Measurements from ENCODE around the gene GCNT3. TPM values are rescaled to one million over a fixed set of nuclear protein-coding genes. Genes with fewer than 3 reads are reported as not detected.

The GCNT3 gene
- total RNA-seq, 1 donor, result 0.72 TPM

- Histone ChIP-seq H3K4me1 (ENCODE audit: insufficient read depth, low read length) (peaks cover 11% of the 10 kb centered on the region), H3K79me2 (ENCODE audit: insufficient read depth, low read length) (no peaks in the 10 kb centered on the region), H3K27ac (ENCODE audit: low read depth, low read length) (no peak overlapping the region), H3K27me3 (ENCODE audit: insufficient read depth, low read length) (no peaks in the 10 kb centered on the region), H2AFZ (ENCODE audit: low read length) (no peak overlapping the region), H3K4me2 (ENCODE audit: insufficient read depth, low read length) (no peak overlapping the region), H3K9me3 (ENCODE audit: low read depth, low read length) (no peaks in the 10 kb centered on the region), H3K4me3 (ENCODE audit: insufficient read depth, low read length) (no peak overlapping the region), H3K36me3 (ENCODE audit: insufficient read depth, low read length) (no peaks in the 10 kb centered on the region), H4K20me1 (ENCODE audit: insufficient read depth, low read length) (no peaks in the 10 kb centered on the region)
- DNase-seq (ENCODE audit: insufficient read length, low spot score, missing footprints), result no peak
- TF ChIP-seq CTCF (IDR thresholded peaks at IDR 0.05; ENCODE audit: extremely low read depth, low read depth, low read length), result no peak
Measured at GRCh38 chr15:59598461-59598860, 13.1 kb upstream of the GCNT3 start.

GRCh38 chr15:59605994-59606393, 5.6 kb upstream of the GCNT3 start:
- peaks cover 2% of the 10 kb centered on the region for H3K9me3 ChIP-seq (ENCODE audit: low read depth, low read length)
- TF ChIP-seq CTCF (IDR thresholded peaks at IDR 0.05; ENCODE audit: extremely low read depth, low read depth, low read length), result no peak
- no peak overlapping the region for H3K4me2 ChIP-seq (ENCODE audit: insufficient read depth, low read length)
- no peaks in the 10 kb centered on the region for H3K36me3 ChIP-seq (ENCODE audit: insufficient read depth, low read length)
- H3K79me2 ChIP-seq (ENCODE audit: insufficient read depth, low read length), result no peaks in the 10 kb centered on the region
- H3K4me3 ChIP-seq (ENCODE audit: insufficient read depth, low read length), result no peak overlapping the region
- H3K27ac ChIP-seq (ENCODE audit: low read depth, low read length), result no peak overlapping the region
- no peak overlapping the region for H2AFZ ChIP-seq (ENCODE audit: low read length)
- H4K20me1 ChIP-seq (ENCODE audit: insufficient read depth, low read length), result no peaks in the 10 kb centered on the region
- DNase-seq (ENCODE audit: insufficient read length, low spot score, missing footprints), result no peak
- H3K4me1 ChIP-seq (ENCODE audit: insufficient read depth, low read length), result no peaks in the 10 kb centered on the region
- H3K27me3 ChIP-seq (ENCODE audit: insufficient read depth, low read length), result peaks cover 3% of the 10 kb centered on the region

- DNase-seq (ENCODE audit: insufficient read length, low spot score, missing footprints), result peak; percentile 36
- Histone ChIP-seq H3K4me3 (ENCODE audit: insufficient read depth, low read length) (no peak overlapping the region), H3K27ac (ENCODE audit: low read depth, low read length) (no peak overlapping the region), H4K20me1 (ENCODE audit: insufficient read depth, low read length) (no peaks in the 10 kb centered on the region), H3K4me2 (ENCODE audit: insufficient read depth, low read length) (no peak overlapping the region), H3K27me3 (ENCODE audit: insufficient read depth, low read length) (peaks cover 3% of the 10 kb centered on the region), H3K4me1 (ENCODE audit: insufficient read depth, low read length) (no peaks in the 10 kb centered on the region), H2AFZ (ENCODE audit: low read length) (no peak overlapping the region), H3K79me2 (ENCODE audit: insufficient read depth, low read length) (no peaks in the 10 kb centered on the region), H3K36me3 (ENCODE audit: insufficient read depth, low read length) (no peaks in the 10 kb centered on the region), H3K9me3 (ENCODE audit: low read depth, low read length) (no peaks in the 10 kb centered on the region)
- TF ChIP-seq CTCF (IDR thresholded peaks at IDR 0.05; ENCODE audit: extremely low read depth, low read depth, low read length), result no peak
Measured at GRCh38 chr15:59609730-59610712, 1.6 kb upstream of the GCNT3 start.

GRCh38 chr15:59614153-59614552, 2.6 kb downstream of the GCNT3 start:
- Histone ChIP-seq H2AFZ (ENCODE audit: low read length) (no peak overlapping the region), H3K27me3 (ENCODE audit: insufficient read depth, low read length) (peaks cover 24% of the 10 kb centered on the region), H3K4me3 (ENCODE audit: insufficient read depth, low read length) (no peak overlapping the region), H3K9me3 (ENCODE audit: low read depth, low read length) (no peaks in the 10 kb centered on the region), H3K36me3 (ENCODE audit: insufficient read depth, low read length) (no peaks in the 10 kb centered on the region), H3K4me1 (ENCODE audit: insufficient read depth, low read length) (no peaks in the 10 kb centered on the region), H4K20me1 (ENCODE audit: insufficient read depth, low read length) (no peaks in the 10 kb centered on the region), H3K4me2 (ENCODE audit: insufficient read depth, low read length) (no peak overlapping the region), H3K27ac (ENCODE audit: low read depth, low read length) (no peak overlapping the region), H3K79me2 (ENCODE audit: insufficient read depth, low read length) (no peaks in the 10 kb centered on the region)
- no peak for TF ChIP-seq CTCF (IDR thresholded peaks at IDR 0.05; ENCODE audit: extremely low read depth, low read depth, low read length)
- DNase-seq (ENCODE audit: insufficient read length, low spot score, missing footprints), result no peak
